ENCODE measurements around the gene BLID.

DNA sequence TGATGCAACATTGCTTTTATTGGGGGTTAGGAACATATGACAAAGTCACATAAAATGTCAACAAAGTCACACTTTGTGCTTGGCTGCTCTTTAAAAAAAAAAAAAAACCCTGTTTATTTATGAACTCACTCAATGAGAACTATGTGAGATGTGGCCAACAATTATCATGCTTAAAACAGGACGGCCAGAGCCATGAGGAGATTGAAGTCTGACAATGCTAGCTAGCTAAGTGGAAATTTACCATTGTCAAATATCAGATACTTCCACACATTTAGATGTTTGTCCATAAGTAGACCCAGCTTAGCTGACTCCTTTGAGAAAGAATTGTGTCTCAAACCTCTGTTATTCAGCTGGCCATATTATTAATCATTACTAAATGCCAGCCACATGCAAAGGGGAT lies 26.9 kb downstream of the BLID start:
- TF ChIP-seq POLR2AphosphoS5 (IDR thresholded peaks at IDR 0.05; ENCODE audit: low read depth) (no peak), ZNF331 (CRISPR knock-in tag; IDR thresholded peaks at IDR 0.05; ENCODE audit: low read depth) (no peak), REST (IDR thresholded peaks at IDR 0.05; ENCODE audit: unreplicated experiment) (no peak), EZH2 (IDR thresholded peaks at IDR 0.05; ENCODE audit: low read depth, unreplicated experiment) (no peak), CREB1 (CRISPR knock-in tag; IDR thresholded peaks at IDR 0.05; ENCODE audit: low read depth) (no peak)
- TF ChIP-seq, protein P1, sequence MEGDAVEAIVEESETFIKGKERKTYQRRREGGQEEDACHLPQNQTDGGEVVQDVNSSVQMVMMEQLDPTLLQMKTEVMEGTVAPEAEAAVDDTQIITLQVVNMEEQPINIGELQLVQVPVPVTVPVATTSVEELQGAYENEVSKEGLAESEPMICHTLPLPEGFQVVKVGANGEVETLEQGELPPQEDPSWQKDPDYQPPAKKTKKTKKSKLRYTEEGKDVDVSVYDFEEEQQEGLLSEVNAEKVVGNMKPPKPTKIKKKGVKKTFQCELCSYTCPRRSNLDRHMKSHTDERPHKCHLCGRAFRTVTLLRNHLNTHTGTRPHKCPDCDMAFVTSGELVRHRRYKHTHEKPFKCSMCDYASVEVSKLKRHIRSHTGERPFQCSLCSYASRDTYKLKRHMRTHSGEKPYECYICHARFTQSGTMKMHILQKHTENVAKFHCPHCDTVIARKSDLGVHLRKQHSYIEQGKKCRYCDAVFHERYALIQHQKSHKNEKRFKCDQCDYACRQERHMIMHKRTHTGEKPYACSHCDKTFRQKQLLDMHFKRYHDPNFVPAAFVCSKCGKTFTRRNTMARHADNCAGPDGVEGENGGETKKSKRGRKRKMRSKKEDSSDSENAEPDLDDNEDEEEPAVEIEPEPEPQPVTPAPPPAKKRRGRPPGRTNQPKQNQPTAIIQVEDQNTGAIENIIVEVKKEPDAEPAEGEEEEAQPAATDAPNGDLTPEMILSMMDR (conservative IDR thresholded peaks at IDR 0.05; ENCODE audit: low read depth in 2 of 2): no peak

Measured in GM23338 (cell line).